Lung microvascular endothelial cell (primary cell): ENCODE results near the gene DOCK2. TPM values are rescaled to one million over a fixed set of nuclear protein-coding genes. Genes with fewer than 3 reads are reported as not detected.

ENCODE experiments used
- DNase-seq, 2 donors: peaks; one replicate each; pipeline versions ENCODE4 v3.0.0 to v3.0.0-alpha.2; 2010; ENCODE audit warnings: low read depth in 2 of 2
- total RNA-seq: library from RNA; depleted of rRNA; stranded (reverse); fragments of >200 nt; gene quantifications from 2 replicates; pipeline ENCODE4 v1.2.1, GENCODE V29; 2014

The DOCK2 gene
- total RNA-seq, 1 donor from 2014 or later, result 0.20 TPM

DNA sequence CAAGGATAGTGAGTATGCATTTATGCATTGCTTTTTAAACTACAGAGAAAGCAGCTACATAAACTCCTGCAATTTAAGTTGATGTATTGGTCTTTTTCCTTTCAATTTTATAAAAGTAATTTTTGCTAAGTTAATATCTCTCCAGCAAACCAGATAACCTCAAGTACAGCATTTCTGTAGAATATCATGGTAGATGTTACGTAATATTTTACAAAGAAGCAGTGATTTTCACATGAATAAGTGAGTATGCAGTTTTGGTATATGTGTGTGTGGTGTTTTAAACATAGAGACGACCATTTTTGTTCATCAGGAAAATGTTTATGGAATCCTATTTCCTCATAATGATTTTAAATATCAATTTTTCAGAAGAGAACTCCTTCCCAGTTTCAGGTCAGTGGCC, 224.4 kb downstream of the DOCK2 start:
- DNase-seq, result no peak

DNA sequence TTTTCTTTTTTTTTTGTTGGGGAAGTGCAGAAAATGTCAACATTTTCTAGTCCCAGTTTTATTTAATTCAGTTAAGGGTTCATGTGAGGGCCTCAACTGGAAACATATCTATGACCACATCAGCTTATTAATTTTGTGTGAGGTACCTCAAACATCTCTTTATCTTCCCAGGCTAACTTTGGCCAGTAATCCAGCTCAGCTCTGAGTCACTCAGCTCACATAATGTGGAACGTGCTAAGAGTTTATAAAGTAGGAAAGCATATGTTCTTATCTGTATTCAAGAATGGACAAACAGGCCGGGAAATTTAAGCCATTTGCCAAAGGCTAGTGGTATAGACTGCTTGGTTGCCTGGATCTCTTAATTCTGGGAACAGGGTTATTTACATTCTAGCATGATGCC, 224.9 kb downstream of the DOCK2 start:
- DNase-seq, result peak in 1 of 2 donors; percentile 2

DNA sequence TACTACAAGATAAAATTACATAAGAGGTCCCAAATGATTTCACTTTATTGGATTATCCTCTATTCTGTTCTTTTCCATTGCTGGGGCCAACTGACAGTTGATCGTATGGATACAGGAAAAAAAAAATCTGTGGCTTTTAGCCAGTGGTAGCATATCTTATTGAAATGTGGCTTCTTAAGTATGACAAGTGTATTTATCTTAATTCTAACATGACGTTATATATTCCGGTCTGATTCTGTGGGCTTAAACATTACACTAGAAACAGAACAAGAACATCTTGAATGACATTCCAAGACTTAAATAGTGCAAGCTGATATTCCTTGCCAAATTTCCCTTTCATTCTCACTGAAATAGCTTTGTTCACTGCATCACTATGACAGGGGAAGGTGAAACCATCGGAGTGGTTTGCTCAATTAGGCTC, 225.3 kb downstream of the DOCK2 start:
- no peak for DNase-seq

DNA sequence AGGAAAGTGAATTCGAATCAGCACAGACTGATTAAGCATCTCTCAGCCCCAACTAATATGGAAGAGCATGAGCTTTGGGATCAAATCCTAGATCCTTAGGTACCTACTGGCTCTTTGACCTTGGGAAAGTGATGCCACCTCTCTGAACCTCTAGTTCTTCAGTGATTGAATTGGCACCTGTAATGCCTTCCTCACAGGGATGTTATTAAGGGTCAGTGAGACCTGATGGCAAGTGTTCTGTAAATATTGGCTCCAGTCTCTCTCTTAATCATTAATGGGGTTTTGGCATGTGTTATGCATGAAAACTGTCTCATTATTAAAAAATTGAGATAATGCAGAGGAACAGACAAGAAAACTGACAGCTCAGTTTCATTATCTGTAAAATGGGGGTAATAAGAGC, 227.4 kb downstream of the DOCK2 start:
- no peak for DNase-seq

DNA sequence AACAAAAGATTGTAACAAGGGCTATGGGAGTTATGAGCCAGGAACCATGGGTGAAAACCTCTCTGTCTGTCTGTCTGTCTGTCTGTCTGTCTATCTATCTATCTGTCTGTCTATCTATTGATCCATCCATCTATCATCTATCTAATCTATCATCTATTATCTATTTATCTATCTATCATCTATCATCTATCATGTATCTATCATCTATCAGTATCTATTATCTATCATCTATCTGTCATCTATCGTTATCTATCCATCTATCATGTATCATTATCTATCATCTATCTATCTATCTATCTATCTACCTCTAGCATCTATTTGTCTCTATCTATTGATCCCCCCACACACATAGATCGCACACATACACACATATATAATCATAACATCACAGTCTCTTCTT, 230.3 kb downstream of the DOCK2 start:
- no peak for DNase-seq

DNA sequence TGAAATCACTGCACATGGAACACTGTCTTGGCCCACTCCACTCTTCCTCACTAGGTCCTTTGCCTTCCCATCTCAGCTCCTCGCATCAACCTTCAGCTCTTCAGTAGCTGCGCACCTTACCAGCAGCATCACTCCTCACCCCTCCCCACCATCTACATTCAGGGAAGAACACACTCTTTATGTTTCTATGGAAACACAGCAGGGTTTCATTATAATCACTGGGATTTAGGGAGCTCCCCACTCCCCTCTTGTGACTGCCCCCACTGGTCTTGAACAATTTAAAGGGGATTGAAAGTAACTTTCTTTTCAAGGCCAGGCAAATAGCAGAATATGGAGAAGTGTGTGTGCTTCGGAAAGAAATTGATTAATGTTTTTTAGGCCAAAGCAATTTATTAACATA, 232.0 kb downstream of the DOCK2 start:
- DNase-seq, result no peak

DNA sequence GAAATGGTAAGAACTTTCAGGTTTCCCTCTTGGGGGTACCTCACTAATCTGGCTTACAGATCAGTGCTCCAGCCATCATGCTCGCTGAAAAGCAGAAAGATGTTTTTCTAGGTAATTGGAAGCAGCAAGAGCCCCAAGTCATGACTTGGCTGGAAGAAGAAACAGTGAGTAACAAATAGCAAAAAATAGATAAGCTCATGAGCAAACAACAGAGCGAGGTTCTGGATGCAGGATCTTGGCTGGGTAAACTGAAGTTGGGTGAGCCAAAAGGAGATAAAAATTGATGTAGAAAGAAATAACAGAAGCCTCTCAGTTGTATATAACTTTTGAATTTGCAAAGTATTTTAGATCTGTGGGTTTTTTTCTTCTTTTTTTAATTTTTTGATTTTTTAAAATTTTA, 233.1 kb downstream of the DOCK2 start:
- no peak for DNase-seq

DNA sequence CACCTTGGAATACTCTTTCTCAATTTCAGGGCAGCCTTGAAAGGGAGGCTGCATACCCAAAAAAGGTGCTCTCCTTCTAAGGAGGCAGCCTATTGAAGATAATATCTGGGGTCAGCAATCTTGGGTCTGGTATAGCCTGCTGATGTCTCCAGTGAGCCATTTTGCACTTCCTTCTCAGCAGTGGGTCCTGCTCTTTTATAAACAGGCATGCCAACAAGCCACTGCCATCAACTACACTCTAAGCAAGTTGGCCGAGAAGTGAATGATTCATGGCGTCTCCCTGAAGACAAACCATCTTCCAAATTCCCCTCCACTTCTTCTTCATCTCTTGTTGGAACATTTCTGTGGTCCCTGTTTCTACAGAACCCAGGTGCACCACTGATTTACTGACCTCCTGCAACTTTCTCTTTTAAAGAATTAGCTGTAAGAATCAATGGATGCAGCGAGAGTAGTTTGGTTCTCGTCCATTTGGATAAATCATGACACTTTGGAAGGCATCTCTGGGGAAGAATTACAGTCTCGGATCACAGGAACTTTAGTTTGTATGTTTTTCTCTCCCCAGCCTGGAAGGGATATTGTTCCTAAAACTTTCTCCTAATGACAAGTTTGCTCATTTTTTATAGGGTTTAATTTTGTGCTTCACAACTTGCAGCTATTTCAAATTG, 234.9 kb downstream of the DOCK2 start:
- no peak for DNase-seq

DNA sequence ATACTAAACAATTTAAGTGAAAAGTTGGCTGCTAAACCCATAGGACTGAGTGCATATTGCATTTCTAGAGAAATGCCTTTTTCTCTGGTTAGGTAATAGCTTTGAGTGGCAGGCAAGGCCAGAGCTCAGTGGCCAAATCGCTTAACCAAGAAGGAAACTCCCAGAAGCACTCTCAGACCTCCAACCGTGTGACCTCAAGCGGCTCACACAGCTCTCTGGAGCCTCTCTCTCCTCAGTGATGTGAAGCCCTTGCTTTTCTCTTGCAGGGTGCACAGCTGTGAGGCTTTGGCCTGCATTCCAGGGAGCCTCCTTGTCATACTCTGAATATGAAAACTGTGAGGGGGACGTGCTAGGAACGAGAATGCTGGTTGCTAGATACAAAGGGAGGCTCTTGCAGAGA, 236.6 kb downstream of the DOCK2 start:
- no peak for DNase-seq

DNA sequence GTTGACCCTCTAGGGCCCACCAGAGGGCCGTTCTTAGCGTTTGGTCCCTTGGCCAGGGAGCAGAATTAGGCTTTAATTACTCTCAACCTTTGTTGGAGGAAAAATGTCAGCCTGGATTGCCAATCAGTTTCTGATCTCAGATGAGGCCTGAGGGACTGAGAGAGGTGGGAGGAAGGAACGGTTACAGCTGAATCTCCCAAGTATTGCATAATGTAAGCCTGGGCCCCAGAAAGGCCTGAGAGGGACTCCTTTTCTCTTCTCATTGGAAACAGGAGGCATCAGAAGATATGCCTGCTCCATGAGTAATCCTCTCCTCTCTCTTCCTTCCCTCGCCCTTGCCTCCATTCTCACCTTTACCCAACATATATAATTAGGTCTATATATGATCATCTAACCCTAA, 237.5 kb downstream of the DOCK2 start:
- no peak for DNase-seq

DNA sequence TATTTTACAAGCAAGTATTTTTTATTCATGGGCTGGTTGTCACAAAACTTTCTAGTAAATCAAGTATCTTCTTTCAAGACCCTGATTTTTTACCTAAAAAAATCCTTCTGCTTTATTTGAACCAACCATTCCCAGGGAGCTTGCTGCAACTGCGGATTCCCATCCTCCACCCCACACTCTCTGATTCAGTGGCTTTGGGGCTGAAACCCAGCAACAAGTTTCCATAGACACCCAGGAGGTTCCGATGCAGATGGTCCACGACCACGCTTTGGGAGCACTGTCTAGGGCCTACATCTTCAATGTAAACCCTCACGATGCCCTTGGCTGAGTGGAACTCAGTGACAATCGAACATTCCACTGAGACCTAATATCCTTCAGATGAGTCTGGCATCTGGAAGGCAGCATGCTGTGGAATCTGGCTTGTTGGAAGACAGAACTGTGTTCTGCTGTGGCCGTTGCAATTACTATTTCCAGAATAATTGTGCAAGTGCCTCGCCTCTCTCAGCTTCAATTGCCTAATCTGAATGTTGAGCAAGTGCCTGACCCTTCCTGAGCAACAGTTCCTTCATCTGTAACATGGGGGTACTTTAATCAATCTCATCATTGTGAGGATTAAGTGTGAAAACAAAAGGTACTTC, 238.1 kb downstream of the DOCK2 start:
- no peak for DNase-seq

DNA sequence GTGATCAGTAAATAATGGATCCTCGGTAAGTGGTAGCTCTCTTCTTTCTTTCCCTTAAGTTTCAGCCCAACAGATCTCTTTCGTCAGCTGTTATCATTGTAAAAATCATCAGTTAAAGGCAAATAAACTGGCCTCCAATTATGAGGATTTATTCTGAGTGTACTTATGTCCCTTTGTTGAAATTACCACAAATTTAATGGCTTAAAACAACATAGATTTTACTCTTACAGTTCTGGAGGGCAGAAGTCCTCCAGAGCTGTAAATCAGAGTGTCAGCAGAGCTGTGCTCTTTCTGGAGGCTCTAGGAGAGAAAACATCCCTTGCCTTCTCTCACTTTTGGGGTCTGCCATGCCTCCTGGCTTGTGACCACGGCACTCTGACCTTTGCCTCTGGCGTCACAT, 238.7 kb downstream of the DOCK2 start:
- no peak for DNase-seq

DNA sequence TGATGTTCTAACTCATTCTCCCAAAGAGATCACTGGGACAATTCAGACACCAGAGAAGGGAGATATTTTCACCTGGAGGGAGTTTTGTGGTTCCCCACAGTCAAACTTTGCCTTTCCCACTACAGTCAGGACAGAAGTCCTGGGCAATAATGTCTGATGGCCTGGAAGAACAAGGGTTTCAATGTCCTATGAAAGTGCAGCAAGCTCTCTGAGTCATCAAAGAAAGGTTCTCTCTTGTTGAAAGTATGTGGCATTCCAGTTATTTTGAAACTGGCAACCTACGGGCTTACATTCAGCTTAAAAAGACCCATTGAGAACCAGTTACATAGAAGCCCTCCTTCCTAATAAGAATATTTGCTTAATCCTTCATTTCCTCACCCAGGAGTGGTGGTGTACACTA, 239.3 kb downstream of the DOCK2 start:
- no peak for DNase-seq

DNA sequence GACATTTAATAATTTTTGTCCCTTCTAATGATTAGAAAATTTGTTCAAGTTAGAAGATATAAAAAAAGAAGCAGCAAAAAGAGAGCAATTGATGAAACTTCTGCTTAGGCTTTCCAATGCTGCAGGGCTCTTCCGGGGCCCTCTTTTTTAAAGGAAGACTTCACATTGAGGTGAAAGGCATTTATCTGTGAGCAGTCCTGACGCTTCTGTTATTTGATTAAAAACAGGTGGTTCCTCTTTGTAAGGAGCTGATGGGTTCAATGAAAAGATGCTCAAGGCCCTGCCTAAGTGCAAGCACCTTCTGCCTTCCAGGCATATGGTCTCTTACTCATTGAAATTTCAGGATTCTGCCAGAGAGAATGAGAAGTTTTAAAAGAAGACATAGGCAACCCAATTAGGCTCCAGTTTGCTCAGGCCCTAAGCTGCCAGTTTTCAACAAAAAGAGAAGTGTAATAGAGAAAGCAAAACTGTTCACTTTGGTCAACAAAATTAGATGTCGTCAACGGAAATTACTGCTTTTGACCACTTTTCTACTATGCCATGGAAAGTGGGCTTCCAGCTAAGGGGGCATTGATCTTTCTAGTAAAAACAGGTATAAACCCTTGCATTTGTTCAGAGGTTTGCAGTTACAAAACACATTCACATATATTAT, 243.1 kb downstream of the DOCK2 start:
- DNase-seq, result no peak

DNA sequence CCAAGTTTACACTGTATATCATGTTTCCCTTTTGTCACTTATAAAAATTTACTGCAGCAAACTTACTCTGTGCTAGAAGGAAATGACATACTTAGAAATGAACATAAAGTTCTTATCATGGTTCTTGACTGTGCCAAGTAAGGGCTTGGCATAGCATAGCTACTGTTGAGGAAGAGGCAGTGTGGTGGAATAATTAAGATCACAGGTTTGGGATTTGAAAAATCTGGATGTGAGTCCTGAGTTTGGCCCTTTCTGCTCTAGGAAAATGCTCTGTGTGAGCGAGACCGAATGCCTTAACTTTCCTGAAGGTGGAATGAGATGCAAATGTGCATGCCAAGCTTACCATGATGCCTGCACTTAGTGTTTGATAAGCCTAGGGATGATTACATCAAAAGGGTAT, 243.7 kb downstream of the DOCK2 start:
- no peak for DNase-seq

DNA sequence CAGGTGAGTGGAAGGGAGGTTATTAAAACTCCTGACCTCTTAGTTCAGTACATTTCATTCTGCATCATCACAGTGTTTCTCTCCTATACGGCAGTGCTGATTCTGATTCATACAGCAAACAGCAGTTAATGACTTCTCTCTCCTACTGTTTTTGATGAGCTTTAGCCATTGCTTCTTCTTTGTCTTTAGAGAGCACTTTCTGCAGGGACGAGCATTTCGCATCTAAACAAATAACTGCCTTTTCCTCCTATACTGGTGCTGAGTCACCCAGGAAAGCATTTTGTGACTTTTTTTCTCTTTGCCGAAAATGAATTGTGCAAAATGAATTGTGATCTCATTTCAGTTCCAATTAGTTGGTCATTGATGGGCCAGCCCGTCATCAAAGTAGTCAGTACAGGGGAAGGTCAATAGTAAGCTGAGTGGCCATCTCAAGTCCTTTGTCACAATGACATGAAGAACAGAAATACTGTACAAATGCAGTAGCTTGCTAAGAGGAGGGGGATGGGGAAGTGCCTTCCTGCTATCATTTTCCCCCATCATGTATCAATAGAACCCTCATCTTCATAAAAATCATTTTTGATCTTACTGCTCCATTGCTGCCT, 244.7 kb downstream of the DOCK2 start:
- peak in 1 of 2 donors; percentile 11 for DNase-seq

DNA sequence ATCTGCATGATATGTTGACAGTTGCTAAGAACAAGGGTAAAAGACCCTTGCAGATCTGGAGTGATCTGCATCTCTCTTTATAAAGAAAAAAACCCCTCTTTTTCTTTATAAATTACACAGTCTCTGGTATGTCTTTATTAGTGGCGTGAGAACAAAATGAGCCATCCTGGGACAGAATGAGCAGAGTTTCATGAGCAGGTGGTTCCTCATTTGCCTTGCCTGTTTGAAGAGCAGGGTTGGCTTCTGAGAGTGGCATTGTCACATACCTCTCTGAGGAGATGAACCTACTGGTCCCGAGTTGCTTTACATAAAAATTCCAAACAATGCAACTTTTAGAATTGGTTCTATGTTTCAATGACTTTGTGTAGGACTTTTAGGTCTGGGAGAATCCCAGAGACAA, 249.0 kb downstream of the DOCK2 start:
- no peak for DNase-seq

DNA sequence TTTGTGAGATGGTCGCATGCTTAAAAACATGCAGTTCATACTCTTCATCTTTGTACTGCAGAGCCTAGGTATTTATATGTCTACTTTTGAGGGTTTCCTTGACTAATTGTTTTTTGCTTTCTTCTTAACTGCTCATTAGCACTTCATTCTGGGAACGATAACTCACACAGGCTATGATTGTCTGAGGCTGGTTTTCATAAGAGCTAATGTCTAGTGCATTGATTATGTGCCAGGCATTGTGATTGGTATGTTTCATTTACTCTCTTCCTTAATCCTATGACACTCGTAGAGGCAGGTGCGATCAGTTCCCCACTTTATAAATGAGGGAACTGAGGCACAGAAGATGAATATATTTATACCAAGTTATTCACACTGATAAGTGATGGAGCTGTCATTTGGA, 249.6 kb downstream of the DOCK2 start:
- DNase-seq, result no peak

DNA sequence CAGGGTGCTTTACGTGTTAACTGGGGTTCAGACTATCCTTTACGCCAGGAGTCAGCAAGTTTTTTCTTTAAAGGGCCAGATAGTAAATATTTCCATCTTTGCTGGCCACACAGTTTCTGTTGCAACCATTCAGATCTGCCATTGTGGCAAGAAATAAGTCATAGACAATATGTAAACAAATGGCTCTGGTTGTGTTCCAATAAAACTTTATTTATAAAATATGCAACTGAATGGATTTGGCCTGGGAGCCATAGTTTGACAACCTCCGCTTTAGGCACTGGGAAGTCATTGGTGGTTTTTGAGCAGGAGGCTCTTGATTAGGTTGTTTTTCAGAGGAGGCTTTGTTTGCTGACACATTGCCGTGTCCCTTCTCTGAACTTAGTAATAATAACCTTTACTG, 252.5 kb downstream of the DOCK2 start:
- DNase-seq, result no peak

DNA sequence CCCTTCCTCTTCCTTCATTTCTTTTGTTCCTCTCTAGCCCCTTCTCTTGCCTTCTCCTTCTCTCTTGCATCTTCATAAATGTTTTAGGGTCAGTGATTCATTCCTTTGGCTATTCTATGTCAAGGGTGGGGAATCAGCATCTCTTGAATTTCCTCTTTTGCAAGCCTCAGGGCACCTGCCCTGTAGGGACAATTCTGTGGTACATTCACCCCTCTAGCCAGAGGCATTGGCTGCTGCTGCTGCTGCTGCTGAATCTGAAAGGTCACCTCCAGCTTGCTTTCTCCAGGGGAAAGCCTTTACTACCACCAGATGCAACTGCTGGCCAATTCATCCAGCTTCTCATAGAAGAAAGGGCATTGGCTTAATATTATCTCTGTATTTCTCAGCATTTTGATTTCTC, 255.9 kb downstream of the DOCK2 start:
- DNase-seq, result peak in 1 of 2 donors; percentile 9

DNA sequence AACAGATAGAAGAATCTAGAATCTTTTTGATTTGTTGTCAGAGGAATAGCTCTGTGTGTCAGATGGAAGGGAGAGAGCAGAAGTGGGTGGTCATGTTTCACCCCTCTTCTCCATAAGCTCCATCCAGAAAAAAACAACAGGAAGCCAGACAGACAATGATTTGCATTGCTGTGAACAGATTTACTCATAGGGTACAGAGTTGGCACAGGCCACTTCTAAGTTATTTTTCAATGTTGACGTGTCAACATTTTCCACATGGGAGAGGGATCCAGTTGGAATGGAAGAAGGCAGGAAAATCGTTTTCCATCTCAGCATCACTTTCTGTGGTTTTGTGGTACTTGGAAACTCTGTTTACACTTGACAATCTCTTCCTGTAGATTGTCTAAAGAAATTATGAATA, 256.5 kb downstream of the DOCK2 start:
- peak; percentile 17 to 82 for DNase-seq

DNA sequence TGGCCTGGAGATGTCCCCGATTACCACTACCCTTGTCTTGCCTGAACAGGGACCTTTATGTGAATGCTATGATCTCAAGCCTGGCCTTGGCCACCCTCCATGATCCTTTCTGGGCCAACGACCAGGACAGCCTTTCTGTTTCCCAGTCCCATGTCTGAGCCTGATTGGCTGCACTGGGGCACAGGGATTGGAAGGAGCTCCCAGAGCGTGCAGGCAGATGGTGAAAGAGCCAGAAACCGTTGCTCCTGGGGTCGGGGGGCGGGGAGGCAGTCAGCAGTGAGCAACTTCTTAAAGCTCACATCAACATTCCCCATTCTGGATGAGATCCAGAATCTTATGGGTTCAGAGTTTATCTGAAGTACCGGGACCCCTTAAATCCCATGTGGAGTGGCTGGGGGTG, 258.9 kb downstream of the DOCK2 start:
- no peak for DNase-seq

DNA sequence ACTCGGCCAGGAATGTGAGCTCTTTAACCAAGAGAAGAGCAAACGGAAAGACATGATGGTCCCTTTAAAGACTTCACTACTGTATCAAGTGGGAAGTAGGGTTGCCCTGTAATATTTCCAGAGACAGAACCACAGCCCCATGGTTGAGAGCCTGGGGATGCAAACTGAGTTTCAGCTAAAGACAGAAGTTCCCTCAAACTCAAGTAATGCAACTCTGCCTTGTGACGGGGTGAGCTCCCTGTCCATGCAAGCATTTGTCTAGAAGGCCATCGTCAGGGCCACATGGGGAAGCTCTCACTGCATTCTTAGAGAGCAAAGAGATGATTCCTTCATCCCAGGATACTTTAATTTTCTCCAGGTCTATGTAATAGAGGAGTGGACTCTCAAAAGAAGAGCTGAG, 260.4 kb downstream of the DOCK2 start:
- no peak for DNase-seq
